ENCODE results near the gene TREML4. TPM values are rescaled to one million over a fixed set of nuclear protein-coding genes. Genes with fewer than 3 reads are reported as not detected.

Gene TREML4
- total and polyA plus RNA-seq, 12 donors: 0.04 TPM; not detected in 11

DNA sequence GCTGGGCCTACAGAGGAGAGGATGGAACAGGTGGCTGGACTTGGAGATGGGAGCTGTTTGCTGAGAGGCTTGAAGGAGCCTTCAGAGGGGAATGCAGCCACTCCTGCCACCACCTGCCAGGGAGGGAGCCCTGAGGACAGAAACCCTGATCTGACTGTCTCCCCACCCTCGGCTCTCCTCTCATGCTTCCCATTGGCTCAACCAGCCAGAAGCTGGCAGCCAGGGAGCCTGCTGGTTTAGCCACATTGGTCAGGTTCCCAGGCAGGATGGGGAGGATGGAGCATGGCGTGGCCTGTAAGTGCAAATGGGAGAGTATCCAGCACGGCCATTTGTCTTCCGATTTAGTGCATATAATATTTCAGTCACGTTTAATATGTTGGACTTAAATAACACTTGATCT is 45.6 kb downstream of the TREML4 start:
- Histone ChIP-seq H3K4me1 (peaks cover 0 to 62% (median 0%) of the 10 kb centered on the region in 9 donors), H3K4me3 (no peak overlapping the region), H3K9me3 (no peaks in the 10 kb centered on the region), H3K27ac (peak overlapping the region in 1 of 10 donors; percentile 84), H3K27me3 (peaks cover 0 to 25% (median 3%) of the 10 kb centered on the region in 7 donors), H3K36me3 (no peaks in the 10 kb centered on the region)
- TF ChIP-seq, protein P1, sequence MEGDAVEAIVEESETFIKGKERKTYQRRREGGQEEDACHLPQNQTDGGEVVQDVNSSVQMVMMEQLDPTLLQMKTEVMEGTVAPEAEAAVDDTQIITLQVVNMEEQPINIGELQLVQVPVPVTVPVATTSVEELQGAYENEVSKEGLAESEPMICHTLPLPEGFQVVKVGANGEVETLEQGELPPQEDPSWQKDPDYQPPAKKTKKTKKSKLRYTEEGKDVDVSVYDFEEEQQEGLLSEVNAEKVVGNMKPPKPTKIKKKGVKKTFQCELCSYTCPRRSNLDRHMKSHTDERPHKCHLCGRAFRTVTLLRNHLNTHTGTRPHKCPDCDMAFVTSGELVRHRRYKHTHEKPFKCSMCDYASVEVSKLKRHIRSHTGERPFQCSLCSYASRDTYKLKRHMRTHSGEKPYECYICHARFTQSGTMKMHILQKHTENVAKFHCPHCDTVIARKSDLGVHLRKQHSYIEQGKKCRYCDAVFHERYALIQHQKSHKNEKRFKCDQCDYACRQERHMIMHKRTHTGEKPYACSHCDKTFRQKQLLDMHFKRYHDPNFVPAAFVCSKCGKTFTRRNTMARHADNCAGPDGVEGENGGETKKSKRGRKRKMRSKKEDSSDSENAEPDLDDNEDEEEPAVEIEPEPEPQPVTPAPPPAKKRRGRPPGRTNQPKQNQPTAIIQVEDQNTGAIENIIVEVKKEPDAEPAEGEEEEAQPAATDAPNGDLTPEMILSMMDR (IDR thresholded peaks at IDR 0.05): no peak
- WGBS, 2 donors: 78 to 83% methylated on average over 5 of the region's 5 CpGs
- ATAC-seq (no peak), DNase-seq (no peak)
- intact Hi-C loops (cut with DNase I): no loop called here

DNA sequence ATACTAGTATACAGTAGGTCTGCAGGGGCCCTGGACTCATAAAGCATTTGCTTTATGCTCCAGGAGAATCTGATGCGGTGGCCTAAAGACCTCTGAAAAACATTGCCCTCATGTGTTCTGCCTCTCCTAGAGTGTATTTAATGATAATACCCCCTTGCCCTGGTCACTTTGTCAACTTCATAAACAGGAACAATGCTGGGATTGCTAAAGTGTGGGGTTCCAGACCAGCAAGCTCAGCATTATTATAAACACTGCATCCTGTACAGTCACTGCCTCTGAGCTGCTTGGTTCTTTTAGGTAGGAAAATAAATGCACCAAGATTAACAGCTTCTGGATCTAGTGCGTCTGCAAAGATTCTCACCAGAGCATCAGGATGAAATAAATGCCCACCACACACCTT is 46.1 kb downstream of the TREML4 start:
- H3K27me3 ChIP-seq: peaks cover 0 to 25% (median 3%) of the 10 kb centered on the region in 7 donors
- no peak for DNase-seq
- 93 to 94% methylated on average over 2 of the region's 2 CpGs for WGBS, 2 donors

DNA sequence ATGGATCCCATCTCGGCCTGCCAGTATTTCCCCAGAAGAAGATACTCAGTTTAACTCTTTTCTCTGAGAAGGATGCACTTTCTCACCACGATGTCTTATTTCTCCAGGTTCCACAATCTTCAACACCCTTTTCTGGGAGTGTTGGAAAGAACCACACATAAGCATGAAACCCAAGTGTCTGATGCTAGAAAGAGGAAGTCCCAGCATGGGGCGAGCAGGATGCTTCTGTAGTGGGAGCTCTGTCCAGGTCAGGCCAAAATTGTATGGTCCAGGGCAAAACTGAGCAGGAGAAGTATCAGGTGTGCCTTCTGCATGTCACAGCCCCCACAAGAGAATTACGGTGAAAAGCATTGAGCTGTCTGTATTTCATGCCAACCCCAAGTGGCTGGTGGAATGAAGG is 47.3 kb downstream of the TREML4 start:
- Histone ChIP-seq H3K4me1 (peaks cover 0 to 78% (median 0%) of the 10 kb centered on the region in 9 donors), H3K27me3 (peaks cover 0 to 25% (median 3%) of the 10 kb centered on the region in 7 donors), H3K4me3 (no peak overlapping the region), H3K36me3 (no peaks in the 10 kb centered on the region), H3K9me3 (no peaks in the 10 kb centered on the region), H3K27ac (peak overlapping the region in 1 of 10 donors; percentile 84)
- WGBS, 2 donors: 76 to 78% methylated on average over 4 of the region's 4 CpGs
- DNase-seq (no peak), ATAC-seq (no peak)
- TF ChIP-seq, protein P1 (IDR thresholded peaks at IDR 0.05): no peak
- intact Hi-C loops (cut with DNase I): no loop called here

More for the DNA sequence above, 46.1 kb downstream of the TREML4 start:
- peak overlapping the region in 1 of 10 donors; percentile 84 for H3K27ac ChIP-seq
- intact Hi-C loops (cut with DNase I): no loop called here
- H3K4me1 ChIP-seq: peaks cover 0 to 67% (median 0%) of the 10 kb centered on the region in 9 donors
- H3K9me3 ChIP-seq: no peaks in the 10 kb centered on the region
- ATAC-seq: no peak
- TF ChIP-seq, protein P1 (IDR thresholded peaks at IDR 0.05): no peak
- H3K4me3 ChIP-seq: no peak overlapping the region
- H3K36me3 ChIP-seq: no peaks in the 10 kb centered on the region

DNA sequence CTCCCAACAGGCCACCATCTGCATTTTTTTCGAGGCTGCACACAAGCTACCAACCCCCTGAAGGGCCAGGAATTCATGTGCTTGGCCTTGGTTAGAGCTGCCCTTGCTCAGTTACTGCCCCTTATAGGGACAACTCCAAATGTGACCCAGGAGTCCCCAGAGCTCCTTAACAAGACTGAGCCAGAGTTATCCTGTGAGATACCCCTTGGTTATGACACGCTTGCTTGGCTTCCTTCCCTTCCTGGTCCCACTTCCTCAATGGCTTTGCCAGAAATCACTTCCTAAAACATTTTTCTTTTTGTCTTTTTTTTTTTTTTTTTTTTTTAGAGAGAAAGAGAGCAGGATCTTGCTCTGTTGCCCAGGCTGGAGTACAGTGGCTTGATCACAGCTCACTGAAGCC is 49.5 kb downstream of the TREML4 start:
- peak in 1 of 8 donors; percentile 42 for ATAC-seq
- H3K4me1 ChIP-seq: peaks cover 0 to 74% (median 0%) of the 10 kb centered on the region in 9 donors
- no peaks in the 10 kb centered on the region for H3K9me3 ChIP-seq
- no peaks in the 10 kb centered on the region for H3K36me3 ChIP-seq
- DNase-seq: peak in 1 of 2 donors; percentile 21
- H3K27me3 ChIP-seq: peaks cover 0 to 25% (median 3%) of the 10 kb centered on the region in 7 donors
- H3K27ac ChIP-seq: peak overlapping the region in 1 of 10 donors; percentile 65
- TF ChIP-seq, protein P1 (IDR thresholded peaks at IDR 0.05): no peak
- WGBS, 2 donors: 65 to 72% methylated on average over 2 of the region's 2 CpGs
- intact Hi-C loops (cut with DNase I): no loop called here
- no peak overlapping the region for H3K4me3 ChIP-seq
